HG03442 (cell line): Measurements from ENCODE around the gene NTF3.

Experiments used
- ATAC-seq: cut with Tn5 transposase; IDR thresholded peaks from one replicate; pipeline ENCODE4 v1.9.1; 2021; ENCODE audit warnings: mild to moderate bottlenecking, moderate library complexity; ENCODE audit not compliant: unreplicated experiment

The NTF3 gene

DNA sequence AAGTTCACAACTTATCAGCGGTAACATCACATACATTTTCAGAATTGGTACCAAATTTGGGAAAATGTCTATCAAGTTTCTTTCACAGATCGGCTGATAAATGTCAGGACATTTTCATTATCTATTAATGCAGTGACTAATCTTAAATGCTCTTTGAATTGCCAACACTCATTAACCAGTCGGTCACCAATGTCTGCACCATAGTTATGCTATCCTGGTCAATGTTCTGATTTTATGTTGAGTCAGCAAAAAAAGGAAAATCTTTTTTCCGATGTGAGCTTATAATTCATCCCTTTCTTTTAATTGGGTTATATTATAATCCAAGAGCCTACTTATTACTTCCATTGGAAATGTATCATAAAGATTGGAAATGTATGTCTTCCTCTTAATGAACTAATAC is 77.2 kb downstream of the NTF3 start:
- ATAC-seq, result no peak

DNA sequence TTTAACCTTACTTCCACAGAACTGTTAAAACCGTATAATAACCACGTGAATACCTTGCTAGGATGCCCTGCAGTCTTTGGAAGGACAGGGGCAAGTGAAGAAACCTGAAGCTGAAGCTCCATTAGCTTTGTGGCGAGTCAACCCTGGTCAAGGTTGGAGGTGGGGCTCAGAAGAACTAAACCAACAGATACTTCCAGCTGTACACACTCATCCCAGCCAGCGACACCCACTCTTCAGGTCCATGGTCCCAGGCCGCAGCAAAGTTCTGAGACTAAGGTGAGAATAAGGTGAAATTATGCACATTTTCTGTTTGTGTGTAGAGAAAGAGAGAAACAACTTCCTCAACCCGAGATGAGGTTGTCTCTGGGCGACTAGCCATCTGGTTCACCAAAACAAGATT is 77.6 kb downstream of the NTF3 start:
- no peak for ATAC-seq

DNA sequence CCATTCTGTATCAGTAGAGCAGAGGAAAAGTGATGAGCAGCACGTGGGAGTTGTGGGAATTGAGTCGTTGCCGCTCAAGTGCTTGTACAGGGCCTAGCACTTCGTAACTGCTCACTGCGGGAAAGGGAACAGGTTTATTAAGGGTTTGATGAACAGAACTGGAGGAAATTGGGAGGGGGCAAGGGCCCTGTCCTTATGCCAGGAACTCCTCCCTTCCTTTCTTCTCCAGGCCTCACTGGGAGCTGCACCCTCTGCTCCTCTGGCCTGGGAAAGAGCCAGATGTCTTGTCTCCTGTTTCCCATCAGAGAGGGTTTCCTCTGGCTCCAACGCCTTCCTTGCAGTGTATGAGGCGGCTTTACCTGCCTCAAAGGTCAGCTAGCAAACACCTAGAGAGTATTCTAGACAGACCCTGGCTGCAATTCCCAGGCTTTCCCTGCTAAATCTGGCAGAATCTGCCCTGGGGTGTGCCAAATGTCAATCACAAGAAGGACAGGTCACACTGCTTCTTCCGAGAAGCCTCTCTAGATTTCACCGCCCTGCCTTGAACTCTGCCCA is 78.4 kb downstream of the NTF3 start:
- ATAC-seq, result no peak

DNA sequence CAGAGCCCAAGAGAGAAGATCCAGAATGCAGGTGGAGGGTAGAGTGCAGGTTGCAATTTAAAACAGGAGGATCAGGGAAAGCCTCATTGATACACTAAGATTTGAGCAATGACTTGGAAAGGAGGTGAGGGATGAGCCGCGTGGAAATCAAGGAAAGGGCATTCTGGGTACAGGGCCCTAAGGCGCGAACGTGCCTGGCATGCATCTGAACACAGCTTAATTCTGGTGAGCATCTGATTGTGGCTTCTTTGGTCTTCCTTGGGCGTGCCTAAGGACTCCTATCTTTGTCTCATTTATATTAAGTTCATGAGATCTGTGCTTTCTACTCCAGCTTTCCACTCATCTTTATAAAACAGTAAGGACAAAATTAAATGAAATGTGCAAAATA is 79.3 kb downstream of the NTF3 start:
- ATAC-seq, result no peak

DNA sequence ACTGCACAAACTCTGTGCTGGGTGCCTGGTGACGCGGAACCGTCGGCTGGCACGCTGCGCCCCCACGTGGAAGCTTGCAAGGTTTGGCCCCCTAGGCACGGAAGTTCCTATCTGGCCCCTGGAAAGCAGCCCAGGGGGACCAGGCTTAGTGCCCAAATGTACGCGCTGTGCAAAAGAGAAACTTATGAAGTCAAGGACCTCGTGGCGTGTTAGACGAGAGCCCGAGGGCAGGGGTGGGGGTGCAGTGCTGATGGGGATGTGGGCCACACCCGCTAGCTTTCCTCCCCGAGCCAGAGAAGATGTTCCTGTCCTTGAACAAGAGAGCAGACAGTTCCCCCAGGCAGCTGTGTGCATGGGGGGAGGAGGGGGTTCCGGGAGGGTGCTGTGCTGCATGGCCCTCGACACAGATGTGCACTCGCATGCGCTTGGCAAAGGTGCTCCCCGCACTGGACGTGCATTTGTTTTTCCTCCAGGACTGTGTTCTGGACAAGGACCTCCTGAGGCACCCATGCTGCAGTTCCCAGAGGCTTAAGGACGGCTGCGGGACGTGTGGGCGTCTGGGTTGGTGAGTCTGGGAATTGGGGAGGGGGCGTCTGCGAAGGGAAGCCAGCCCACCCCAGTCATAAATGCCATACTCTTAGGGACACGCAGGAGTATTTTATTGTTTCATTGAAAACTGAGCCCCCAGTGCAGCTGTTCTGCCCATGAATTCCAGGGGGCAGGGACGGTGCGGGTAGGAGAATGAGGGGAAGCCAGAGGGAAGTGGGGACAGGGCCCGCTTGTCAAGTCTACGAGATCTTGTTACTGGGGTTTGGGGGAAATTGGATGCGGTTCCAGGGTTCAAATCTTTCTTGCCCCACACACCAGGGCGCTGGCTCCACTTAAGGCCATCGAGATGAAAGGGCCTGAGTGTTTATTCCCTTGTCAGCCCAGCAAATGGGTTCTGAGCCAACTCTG is 80.0 kb downstream of the NTF3 start:
- ATAC-seq, result no peak

DNA sequence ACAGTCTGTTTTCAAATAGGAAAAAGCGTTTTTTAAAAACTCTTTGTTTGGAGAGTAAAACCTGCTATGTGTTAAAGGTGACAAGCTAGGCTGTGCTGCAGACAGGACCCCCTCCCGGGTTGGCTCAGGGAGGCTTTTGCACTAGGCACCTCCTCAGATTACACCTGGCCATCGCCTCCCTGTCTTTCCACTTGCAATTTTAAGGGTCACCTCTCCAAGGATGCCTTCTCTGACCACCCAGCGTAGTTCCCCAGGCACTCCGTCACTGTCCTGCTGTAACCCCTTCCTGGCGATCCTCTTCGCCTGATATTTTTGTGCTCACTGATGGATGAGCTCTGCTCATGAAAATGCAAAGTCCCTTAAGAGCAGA is 80.7 kb downstream of the NTF3 start:
- no peak for ATAC-seq

DNA sequence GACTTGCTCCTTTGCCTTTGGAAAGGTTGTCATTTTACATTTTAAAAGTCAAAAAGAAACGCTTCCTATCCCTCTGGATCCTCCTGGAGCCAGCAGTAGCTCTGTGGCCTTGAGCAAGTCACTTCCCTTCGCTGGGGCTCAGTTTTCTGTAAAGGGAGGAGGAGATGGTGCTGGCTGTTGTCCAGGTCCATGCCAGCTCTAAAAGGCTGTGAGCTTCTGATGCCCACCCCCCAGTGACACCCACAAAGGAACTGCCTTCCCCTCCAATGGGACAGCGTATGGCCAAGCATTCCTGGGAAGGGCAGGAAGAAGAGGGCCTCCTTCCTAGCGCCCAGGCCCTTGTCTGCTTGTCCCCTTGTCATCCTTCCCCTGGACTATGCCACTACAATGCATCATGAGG is 81.5 kb downstream of the NTF3 start:
- no peak for ATAC-seq

DNA sequence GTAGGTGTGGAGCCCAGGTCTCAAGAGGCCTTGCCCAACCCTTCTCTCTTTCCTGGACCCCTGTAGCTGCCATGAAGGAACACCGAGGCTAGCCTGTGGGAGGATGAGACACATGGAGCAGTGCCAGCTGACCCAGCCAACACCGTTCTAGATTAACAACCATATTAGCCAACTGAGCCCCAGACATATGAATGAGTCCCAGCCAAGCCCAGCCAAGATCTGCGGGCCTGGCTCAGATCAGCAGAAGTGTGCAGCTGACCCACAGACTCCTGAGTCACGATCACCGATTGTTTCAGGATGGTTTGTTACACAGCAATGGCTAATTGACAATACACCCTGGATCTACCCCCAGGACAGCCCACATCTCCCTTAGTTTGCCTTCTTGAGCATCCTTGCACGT is 82.1 kb downstream of the NTF3 start:
- no peak for ATAC-seq

DNA sequence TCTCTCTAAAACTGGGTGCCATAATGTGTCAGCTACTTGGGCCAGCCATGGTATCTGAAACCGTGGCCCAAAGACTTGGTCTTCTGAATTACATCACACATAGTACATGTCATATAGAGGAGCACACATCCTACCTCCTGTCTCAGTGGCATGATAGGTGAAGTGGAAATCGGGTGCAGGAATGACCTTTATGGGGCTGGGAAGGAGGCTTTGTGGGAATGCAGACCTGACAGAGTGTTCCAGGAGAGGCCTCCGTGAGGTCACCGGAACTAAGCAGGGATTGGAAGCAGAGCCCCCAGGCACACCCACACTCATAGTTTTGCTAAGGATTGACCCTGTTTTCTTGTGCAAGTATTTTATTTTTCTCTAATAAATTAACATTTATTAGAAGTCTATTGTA is 82.6 kb downstream of the NTF3 start:
- no peak for ATAC-seq

DNA sequence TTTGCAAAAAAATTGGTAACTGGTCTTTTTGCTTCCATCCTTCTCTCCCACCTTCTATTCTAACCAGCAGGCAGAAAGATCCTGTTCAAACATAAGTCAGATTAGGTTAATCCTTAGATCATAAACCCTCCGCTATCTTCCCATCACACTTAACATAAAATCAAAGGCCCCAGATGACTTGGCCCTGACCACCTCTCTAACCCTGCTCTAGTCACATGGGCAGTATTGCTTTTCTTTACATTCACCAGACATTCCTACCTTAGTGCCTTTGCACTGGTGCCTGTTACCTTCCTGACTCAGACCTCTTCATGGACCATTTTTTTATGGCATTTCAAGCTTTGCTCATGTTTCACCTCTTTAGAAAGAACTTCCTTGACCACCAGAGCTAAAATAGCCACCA is 83.5 kb downstream of the NTF3 start:
- ATAC-seq, result no peak

DNA sequence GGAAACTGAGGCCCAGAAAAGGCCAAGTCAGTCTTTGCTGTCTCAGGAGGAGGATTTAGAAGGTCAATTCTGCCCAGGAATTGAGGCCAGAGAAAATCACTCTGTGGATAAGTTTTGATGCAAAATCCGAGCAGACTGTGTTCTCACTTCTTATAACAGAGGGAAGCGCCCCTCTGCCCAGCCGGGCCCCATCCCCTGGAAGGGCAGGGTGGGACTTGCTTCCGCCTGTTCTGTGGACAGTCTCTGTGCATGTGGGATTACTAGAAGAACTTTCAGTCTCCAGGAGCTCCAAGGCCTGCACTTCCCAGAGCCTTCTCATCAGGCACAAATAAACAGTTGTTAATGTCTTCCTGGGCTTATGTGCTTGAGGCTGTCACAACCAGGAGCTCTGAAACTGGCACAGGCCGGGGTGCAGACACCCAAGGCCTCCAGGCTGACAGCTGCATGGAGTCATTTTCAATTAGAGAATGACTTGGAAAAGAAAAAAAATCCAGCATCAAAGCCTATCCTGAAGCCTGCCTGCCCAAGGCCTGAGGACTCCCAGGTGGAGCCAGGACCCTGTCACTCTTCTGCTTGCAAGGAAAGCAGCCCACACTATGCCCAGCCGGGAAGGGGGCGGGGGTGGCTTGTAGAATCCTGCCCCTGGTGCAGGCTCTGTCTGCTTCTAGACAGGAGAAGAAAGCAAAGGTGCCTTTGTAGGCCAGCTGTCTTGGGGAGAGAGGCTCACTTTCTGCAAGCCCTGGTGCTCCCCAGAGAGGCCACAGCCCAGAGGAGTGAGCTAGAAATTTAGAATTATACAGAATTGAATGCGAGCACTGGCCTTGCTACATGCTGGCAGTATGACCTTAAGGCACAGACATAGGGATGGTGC is 84.7 kb downstream of the NTF3 start:
- ATAC-seq, result no peak

DNA sequence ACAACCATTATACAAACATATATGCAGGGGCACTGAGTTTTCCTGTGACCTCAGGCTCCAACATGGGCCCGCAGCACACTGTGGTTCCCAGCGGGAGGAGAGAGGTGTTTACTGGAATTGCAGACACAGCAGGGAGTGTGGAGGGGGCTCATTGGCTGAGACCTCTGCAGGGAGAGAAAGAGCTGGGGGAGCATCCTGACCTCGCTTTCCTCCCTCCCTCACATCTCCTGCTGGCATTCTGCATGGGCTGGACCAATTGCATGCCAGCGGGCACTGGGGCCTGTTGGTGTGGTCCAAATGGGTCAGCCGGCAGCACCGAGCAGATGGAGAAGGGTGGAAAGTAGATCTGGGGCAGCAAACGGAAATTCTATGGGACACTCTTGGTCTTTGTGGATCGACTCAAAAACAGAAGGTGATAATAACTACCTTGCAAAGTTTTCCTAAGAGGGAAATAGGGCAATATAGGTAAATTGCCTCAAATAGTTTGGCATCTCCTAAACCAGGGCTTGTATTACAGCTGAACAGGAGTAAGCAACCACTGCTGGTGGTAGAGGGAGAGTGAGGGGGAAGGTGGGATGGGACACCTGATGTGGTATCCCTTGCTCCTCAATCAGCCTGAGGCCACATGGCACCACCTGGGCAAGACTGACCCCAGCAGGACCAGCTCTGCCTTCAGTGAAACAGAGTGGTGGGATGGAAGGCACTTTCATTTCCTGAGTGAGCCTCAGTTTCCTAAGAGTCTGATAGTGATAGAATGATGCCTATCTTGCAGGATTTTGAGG is 86.9 kb downstream of the NTF3 start:
- no peak for ATAC-seq

DNA sequence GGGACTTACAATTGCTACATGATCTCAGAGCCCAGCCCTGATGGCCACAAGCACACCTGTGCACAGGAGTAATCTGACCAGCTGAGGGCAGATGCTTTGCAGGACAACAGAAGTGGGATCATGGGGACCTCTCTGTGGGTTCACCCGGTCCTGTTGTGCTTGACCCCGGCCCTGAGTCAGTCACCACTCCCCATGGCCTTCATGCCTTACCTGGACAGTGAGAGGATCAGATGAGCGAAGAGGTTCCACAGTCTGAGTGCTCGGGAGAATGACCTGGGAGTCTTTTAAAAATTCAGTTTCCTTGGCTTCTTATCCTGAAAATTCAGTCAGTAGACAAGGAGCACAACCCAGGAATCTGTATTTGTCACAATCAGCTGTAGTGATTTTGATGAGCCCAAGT is 88.1 kb downstream of the NTF3 start:
- no peak for ATAC-seq

DNA sequence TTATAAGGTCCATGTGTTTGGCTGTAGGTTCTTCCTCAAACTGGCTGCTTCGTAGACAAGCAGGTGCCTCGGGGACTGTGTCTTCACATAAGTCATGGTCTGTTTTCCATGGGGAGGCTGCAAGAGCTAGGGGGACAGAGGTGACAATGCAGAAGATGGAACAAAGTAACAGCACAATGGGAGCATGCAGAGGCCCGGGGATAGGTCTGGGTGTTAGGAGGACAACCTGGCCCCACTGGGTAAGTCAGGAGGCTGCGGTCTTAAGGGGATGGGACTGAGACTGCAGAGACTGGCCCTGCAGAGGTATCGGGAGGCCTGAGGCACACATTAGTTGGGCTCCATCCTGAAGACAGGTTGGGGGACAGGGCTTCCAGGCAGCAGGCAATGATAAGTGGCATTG is 88.9 kb downstream of the NTF3 start:
- no peak for ATAC-seq

DNA sequence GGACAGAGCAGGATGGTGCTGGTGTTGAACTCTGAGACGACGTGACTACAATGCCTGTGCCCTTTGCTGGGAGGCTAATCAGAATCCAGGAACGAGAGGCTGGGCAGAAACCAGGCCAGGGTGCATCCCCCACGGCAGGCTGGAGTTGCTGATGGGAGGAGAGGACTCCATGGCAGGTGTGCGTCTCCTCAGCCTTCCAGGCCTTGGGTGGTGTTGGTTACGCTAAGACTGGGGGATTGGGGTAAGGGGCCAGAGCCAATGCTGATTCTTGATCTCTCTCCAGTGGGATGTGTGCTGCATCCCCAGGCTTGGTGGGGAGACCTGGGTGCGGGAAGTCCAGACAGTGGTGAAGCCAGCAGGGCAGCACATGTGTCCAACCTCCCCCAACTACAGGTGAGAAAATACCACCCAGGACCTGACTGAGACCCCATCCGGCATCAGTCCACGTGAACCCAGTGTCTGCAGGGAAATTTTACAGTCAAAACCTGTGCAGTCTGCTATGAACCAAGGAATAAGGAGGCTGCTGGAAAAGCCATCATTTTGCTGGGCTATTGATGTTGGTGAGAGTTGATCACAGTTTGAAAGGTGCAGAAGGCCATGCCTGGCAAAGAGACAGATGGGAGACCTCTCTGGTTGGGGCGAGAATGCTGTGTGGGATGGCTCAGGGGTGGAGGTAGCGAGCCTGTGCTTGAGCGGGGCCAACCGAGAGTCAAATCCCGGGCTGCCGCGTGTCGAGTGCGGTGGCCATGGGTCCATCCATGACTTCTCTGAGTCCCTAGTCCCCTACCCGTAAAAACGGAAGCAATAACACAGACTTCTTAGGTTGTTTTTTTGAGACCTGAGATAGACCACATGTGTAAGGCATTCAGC is 89.8 kb downstream of the NTF3 start:
- ATAC-seq, result no peak

DNA sequence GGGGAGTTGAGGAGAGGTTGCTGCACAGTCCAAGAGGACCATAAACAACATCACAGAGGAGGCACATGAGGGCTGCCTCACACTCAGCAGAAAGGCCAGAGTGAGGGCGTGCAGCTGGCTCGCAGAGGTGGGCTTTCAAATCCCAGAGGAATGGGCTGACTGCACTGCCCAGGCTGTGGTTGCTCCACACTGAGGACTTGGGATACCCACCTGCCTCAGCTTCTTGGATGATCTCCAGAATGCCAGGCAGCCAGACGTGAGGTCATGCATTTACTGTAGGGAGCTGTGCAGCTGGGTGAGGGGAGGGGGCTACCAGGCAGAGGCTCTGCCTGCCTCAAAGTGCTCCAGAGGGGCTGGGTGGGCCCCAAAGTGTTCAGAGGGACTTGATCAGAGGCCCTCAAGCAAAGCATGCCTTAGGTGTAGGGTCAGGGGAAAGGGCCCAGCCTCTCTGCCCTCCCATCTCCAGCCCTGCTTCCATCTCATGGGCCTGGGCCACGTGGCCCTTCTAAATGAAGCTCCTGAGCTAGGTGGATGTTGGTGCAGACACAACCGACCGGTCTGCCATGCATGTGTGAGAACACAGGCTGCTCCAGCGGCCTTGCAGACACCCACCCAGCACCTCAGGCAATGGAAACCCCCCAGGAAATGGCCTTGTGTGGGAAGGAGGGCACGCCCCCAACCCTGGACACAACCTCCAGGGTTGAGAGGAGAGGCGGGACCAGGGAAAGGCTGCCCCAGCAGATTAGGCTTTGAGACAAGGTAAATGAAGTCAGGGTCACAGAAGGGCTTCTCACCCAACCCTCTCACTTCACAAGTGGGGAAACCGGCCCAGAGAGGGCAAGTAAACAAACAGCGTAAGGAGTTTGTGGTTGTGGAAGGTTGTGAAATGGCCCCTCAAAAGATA is 90.8 kb downstream of the NTF3 start:
- ATAC-seq, result no peak

DNA sequence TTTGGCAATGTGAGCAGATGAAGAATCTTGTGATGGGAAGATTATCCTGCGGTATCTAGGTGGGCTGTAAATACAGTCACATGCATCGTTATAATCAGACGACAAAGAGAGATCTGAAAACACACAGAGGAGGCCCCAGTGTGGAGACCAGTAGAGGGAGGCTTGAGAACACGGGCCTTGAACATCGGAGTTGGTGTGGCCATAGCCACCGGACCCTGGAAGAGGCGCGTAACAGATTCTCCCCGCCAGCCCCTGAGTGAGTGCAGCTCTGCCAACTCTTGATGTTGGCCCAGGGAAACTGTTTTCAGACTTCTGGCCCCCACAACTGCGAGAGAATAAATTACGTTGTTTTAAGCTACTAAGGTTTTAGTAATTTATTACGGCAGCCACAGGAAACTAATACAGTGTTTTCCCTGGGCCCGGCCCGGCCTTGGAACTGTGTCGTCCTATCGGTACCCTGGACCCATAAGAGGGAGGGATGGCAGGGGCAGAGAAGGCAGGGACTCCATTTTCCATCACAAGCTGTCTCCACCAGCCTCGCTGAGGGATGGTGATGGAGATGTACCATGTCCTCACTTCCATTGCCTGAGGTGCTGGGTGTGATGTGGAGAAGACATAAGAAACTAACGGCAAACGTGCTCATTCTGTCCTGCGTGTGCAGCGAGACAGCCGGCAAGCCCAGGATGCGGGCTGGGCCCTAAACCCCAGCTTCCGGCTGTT is 91.6 kb downstream of the NTF3 start:
- ATAC-seq, result no peak

DNA sequence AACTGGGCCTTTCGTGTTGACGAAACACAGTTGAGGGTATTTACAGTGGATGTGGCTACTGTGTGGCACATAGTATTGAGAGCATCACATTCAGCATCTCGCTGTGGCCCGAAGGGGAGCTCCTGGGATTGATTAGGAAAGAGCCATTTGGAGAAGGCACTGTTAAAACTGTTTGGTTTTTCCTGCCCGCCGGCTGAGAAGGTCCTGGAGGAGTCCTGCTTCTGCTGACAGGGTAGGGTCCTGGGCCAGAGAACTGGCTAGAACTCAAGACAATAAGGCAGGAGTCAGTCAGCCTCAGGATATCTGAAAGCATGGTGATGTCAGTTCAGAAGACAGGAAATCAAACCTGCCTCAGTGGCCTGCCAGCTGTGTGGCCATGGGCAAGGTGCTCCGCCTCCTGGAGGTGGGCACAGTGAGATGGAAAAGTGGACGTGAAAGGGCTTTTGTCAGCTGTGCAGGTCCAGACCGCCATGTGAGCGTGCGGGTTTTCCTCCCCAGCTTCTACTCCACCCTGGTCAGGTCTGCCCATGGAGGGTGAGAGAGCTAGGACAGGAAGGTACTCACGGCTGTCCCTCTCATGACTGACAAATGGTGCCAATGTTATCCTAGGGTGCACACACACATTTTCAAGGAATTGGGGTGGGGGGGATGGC is 92.3 kb downstream of the NTF3 start:
- ATAC-seq, result no peak
